OCI-LY1 (cell line): ENCODE results near the gene MYH15.

ENCODE experiments used
- CTCF ChIP-seq: fragments of 200-600 bp; sonication (generic), shearing (Covaris generic); IDR thresholded peaks from 2 replicates; pipeline ENCODE4 v1.5.1; 2017; ENCODE audit warnings: mild to moderate bottlenecking, antibody characterized with exemption, low read length, moderate library complexity, mixed read lengths
- EZH2 ChIP-seq: fragments of 200-600 bp; sonication (generic), shearing (Covaris generic); IDR thresholded peaks from 2 replicates; pipeline ENCODE4 v1.8.0; 2017; ENCODE audit warnings: borderline replicate concordance, mixed run types, mild to moderate bottlenecking, antibody characterized with exemption, low read length, moderate library complexity, mixed read lengths

GRCh38 chr3:108398510-108398909 is 111.9 kb downstream of the MYH15 start:
- no peak for TF ChIP-seq CTCF
- no peak for TF ChIP-seq EZH2
